GM19193 (cell line): ENCODE results near the gene NAV1.

Experiments used
- POLR2A ChIP-seq: IDR thresholded peaks from 4 replicates; pipeline ENCODE4 v1.6.1; 2011; ENCODE audit not compliant: insufficient read depth, insufficient read length; ENCODE audit errors: extremely low read depth

Gene NAV1

GRCh38 chr1:201563406-201563780 lies 24.5 kb downstream of the NAV1 start:
- TF ChIP-seq POLR2A = no peak

GRCh38 chr1:201563941-201564340 lies 25.0 kb downstream of the NAV1 start:
- no peak for TF ChIP-seq POLR2A

GRCh38 chr1:201565024-201565730 lies 26.2 kb downstream of the NAV1 start:
- no peak for TF ChIP-seq POLR2A

GRCh38 chr1:201565771-201566528 lies 27.0 kb downstream of the NAV1 start:
- no peak for TF ChIP-seq POLR2A

GRCh38 chr1:201566529-201566823 lies 27.5 kb downstream of the NAV1 start:
- no peak for TF ChIP-seq POLR2A

- no peak for TF ChIP-seq POLR2A
Observed at GRCh38 chr1:201566933-201567801, 28.2 kb downstream of the NAV1 start.

GRCh38 chr1:201568265-201568664 lies 29.3 kb downstream of the NAV1 start:
- TF ChIP-seq POLR2A = no peak

GRCh38 chr1:201568859-201569294 lies 29.9 kb downstream of the NAV1 start:
- TF ChIP-seq POLR2A = no peak

- TF ChIP-seq POLR2A = no peak
Observed at GRCh38 chr1:201570181-201570885, 31.4 kb downstream of the NAV1 start.

GRCh38 chr1:201570886-201571624 lies 32.1 kb downstream of the NAV1 start:
- no peak for TF ChIP-seq POLR2A

- TF ChIP-seq POLR2A = no peak
Observed at GRCh38 chr1:201573030-201573429, 34.1 kb downstream of the NAV1 start.

GRCh38 chr1:201573923-201574322 lies 35.0 kb downstream of the NAV1 start:
- TF ChIP-seq POLR2A = no peak

- TF ChIP-seq POLR2A = no peak
Observed at GRCh38 chr1:201575912-201576311, 37.0 kb downstream of the NAV1 start.

- TF ChIP-seq POLR2A = no peak
Observed at GRCh38 chr1:201576914-201577313, 38.0 kb downstream of the NAV1 start.
